ENCODE data around the gene EGFR. TPM values are rescaled to one million over a fixed set of nuclear protein-coding genes. Genes with fewer than 3 reads are reported as not detected.

Gene EGFR
- total RNA-seq, 1 donor from 2014 or later = 144 TPM

DNA sequence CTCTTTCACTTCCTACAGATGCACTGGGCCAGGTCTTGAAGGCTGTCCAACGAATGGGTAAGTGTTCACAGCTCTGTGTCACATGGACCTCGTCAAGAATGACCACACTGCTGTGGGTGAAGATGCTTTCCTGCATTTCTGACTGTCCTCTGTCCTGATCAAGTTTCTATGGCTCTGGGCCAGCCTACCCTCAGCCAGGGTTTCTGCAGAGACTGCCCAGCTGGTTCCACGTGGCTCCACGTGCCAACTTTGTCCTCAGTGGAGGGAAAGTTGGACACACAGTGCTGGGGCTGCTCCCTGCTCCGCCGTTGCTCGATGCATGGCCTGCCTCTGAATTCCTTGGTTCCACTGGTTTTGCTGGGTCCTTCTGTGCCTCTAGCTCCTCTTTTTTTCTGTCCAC lies 152.3 kb downstream of the EGFR start:
- DNase-seq (ENCODE audit: low spot score) = peak; percentile 38

DNA sequence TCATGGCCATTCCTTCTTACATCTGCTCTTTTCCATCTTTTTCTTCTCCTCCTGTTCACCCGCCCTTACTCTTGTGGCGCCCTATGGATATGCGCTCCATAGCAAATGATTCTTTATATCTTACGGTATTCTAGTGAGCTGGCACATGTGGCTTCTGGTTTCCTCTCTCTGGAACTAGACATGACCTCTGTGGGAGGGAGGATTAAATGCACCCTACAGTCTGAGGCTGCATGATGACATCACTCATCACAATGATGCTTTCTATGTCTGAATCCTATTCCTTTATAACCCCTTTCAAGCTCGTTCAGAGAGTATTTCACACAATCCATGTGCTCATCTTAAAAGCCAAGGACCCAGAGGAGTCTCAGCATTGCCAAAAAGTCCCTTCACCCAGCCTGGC lies 153.3 kb downstream of the EGFR start:
- no peak for DNase-seq (ENCODE audit: low spot score)

DNA sequence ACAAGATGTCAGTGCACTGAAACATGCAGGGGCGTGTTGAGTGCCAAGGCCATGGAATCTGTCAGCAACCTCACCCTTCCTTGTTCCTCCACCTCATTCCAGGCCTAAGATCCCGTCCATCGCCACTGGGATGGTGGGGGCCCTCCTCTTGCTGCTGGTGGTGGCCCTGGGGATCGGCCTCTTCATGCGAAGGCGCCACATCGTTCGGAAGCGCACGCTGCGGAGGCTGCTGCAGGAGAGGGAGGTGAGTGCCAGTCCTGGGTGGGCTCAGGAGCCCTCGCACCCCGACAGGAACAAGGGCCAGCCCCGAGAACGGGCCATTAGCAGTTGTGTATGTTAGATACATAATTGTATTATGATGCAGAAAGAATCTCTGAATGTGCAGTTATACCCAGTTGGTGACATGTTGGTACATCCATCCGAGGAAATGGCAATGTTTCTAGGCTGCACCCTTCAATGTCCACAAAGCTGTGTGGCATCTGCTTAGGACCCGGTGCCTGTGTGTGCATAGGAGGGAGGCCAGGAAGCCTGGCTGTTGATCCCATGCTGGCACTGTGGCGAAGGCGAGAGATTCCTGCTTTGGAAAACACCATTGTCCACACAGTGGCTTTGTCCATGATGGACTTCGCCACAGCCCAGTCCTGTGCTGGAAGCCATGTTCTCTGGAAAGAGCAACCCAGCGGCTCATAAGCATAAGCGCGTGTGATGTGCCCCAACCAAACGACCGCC lies 154.2 kb downstream of the EGFR start:
- DNase-seq (ENCODE audit: low spot score) = no peak

DNA sequence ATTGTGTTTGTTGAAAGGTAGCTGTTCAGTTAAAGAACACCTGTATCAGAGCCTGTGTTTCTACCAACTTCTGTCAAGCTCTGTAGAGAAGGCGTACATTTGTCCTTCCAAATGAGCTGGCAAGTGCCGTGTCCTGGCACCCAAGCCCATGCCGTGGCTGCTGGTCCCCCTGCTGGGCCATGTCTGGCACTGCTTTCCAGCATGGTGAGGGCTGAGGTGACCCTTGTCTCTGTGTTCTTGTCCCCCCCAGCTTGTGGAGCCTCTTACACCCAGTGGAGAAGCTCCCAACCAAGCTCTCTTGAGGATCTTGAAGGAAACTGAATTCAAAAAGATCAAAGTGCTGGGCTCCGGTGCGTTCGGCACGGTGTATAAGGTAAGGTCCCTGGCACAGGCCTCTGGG lies 154.9 kb downstream of the EGFR start:
- no peak for DNase-seq (ENCODE audit: low spot score)

DNA sequence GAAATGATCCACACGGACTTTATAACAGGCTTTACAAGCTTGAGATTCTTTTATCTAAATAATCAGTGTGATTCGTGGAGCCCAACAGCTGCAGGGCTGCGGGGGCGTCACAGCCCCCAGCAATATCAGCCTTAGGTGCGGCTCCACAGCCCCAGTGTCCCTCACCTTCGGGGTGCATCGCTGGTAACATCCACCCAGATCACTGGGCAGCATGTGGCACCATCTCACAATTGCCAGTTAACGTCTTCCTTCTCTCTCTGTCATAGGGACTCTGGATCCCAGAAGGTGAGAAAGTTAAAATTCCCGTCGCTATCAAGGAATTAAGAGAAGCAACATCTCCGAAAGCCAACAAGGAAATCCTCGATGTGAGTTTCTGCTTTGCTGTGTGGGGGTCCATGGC lies 155.6 kb downstream of the EGFR start:
- no peak for DNase-seq (ENCODE audit: low spot score)

DNA sequence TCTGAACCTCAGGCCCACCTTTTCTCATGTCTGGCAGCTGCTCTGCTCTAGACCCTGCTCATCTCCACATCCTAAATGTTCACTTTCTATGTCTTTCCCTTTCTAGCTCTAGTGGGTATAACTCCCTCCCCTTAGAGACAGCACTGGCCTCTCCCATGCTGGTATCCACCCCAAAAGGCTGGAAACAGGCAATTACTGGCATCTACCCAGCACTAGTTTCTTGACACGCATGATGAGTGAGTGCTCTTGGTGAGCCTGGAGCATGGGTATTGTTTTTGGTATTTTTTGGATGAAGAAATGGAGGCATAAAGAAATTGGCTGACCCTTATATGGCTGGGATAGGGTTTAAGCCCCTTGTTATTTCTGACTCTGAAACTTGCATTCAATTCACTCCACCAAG lies 156.0 kb downstream of the EGFR start:
- DNase-seq (ENCODE audit: low spot score) = no peak

DNA sequence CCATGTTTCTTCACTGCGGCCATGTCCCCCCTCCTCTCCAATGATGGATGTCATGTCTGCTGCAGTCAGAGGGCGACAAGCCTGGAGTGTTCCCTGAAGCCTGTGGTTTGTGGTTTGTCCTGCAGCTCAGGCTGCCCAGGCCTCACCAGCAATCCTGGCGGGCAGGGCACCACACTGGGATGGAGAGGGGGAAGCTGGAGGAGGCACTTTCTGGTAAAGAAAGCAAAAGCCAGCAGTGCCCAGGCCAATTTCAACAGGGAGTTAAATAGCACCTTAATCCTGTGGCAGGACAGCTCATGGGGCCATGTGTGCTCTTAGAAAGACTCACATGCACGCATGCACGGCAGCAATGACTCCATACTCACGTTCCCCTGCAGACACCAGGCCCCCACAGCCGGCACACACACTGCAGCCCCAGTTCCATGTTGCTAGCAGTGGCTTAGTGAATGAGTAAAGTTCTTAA lies 158.3 kb downstream of the EGFR start:
- DNase-seq (ENCODE audit: low spot score) = no peak

DNA sequence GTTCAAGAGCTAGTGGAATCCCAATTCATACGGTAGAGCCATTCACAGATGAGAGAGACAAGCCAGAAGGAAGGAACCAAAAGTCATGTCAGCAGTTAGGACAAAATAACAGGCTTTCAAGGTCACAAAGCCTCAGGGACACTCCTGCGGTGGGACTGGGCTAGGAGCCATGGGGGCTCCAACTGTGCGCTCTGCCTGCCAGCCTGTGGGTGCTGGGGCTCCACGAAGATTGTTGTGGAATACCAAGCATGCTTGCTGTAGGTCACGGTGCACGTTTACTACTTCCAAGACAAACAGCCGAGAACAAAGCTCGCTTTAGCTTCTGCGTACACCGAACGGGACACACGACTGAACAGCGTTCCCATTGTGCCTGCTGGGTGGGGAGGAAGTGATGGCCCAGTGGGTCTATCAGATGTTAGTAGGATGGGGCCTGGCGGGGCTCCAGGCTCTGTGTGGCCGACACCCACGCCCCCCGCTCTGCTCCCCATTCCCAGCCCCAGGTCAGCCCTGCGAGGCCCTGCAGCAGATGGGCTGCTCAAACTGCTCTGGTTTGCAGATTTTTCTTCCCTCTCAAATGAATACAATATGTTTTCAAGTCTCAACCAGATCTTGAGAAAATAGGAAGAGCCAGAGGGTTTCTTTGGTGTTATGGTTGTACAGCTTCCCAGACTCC lies 158.9 kb downstream of the EGFR start:
- no peak for DNase-seq (ENCODE audit: low spot score)

DNA sequence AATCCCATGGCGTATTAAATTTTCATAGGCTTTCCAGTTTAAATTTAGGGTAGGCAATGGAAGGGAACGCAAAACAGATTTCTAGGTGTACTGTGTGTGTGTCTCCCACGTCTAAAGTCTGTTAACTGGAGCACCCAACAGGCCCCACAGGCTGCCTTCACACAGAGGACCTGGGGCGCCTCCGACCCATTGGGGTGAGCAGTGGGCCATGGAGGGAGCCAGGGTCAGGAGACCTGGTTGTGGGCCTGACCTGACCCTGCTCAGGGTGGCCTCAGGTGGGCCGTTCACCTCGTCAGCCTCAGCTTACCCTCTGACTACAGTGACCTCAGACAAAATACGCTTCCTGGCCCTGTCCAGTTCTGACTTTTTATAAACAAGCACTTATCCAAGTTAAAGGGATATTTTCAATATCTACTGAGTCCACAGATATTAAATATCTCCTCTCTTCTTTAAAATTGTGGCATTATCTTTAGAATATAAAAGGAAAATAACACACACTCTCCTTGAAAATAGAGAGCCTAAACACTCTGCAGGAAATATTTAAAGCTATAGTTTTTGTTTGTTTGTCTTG lies 159.6 kb downstream of the EGFR start:
- no peak for DNase-seq (ENCODE audit: low spot score)

DNA sequence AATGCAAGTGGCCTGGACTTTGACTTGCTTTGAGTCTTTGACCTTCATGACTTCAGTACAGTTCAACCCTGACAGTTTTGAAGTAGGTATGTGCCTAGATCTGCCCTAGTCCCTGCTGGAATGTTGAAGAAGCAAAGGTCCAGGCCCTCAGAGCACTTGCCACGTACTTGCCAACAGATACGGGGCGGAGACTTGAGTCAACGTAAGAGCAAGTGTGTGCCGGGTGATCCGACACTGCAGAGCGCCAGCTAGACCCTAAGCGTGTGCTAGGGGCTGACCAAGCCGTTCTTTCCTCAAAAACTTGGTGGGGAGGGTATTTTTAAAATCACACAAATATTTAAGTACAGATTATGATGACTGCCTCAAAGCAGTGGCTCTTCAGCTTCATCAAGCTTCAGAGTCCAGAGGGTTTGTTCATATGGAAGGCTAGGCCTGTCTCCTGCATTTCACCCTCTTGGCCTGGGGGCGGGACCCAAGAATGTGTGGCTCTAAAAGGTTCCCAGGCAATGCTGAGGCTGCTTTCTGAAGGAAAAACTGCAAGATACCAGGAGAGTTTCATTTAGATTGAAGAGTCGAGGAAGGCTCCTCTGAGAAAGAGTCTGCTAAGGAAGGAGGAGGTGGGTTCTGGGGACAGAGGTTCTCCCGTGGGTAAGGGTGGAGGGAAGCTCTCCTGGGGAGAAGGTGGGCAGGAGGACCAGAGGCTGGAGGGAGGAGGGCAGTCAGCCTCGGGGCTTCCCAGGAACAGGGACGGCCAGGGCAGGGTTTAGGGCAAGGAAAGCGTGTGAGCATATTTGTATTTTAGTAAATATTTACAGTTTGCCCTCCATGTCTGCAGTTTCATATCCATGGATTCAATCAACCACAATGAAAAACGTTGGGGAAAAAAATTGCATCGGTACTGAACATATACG lies 160.3 kb downstream of the EGFR start:
- DNase-seq (ENCODE audit: low spot score) = no peak

DNA sequence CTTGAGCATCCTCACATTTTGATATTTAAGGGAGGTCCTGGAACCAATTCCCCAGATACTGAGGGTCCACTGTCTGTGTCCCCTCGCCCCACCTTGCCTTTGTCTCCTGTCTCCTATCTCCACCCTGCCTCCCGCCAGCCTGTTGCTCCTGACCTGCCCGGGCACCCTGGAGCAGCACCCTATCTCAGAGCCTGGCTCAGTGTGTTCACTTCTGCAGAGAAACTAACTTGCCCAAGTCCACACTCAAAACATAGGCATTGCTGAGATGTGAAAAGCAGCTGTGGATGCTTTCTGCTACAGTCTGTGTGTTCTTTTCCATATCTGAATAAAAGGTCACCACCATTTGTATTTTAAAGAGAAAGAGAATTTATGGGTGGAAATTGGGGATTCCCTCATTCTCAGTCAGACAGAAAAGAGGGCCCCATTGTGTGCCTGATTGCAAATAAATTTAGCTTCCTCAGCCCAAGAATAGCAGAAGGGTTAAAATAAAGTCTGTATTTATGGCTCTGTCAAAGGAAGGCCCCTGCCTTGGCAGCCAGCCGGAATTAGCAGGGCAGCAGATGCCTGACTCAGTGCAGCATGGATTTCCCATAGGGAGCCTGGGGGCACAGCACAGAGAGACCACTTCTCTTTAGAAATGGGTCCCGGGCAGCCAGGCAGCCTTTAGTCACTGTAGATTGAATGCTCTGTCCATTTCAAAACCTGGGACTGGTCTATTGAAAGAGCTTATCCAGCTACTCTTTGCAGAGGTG lies 161.3 kb downstream of the EGFR start:
- DNase-seq (ENCODE audit: low spot score) = no peak

DNA sequence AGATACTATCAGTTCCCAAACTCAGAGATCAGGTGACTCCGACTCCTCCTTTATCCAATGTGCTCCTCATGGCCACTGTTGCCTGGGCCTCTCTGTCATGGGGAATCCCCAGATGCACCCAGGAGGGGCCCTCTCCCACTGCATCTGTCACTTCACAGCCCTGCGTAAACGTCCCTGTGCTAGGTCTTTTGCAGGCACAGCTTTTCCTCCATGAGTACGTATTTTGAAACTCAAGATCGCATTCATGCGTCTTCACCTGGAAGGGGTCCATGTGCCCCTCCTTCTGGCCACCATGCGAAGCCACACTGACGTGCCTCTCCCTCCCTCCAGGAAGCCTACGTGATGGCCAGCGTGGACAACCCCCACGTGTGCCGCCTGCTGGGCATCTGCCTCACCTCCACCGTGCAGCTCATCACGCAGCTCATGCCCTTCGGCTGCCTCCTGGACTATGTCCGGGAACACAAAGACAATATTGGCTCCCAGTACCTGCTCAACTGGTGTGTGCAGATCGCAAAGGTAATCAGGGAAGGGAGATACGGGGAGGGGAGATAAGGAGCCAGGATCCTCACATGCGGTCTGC lies 162.2 kb downstream of the EGFR start:
- no peak for DNase-seq (ENCODE audit: low spot score)

DNA sequence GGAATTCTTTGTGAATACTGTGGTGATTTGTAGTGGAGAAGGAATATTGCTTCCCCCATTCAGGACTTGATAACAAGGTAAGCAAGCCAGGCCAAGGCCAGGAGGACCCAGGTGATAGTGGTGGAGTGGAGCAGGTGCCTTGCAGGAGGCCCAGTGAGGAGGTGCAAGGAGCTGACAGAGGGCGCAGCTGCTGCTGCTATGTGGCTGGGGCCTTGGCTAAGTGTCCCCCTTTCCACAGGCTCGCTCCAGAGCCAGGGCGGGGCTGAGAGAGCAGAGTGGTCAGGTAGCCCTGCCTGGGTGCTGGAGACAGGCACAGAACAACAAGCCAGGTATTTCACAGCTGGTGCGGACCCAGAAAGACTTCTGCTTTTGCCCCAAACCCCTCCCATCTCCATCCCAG lies 162.9 kb downstream of the EGFR start:
- no peak for DNase-seq (ENCODE audit: low spot score)

DNA sequence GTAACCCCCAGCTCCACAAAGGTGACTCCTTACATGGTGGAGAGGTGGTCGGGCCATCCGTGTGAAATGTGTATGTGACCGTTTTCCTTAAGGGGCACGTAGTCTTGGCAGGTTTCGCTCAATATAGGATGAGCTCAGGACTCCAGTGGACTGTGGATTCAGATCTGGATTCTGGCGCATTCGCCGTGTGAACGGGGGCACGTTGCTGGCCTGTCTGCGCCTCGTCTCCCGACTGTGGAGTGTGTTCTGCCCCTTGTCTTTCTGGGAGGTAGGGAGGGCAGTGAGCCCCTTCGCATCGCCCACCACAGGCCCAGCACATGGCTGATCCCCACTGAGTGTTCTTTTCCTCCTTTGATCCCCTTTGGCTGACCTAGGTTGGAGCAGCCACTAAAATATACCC lies 165.1 kb downstream of the EGFR start:
- DNase-seq (ENCODE audit: low spot score) = no peak

DNA sequence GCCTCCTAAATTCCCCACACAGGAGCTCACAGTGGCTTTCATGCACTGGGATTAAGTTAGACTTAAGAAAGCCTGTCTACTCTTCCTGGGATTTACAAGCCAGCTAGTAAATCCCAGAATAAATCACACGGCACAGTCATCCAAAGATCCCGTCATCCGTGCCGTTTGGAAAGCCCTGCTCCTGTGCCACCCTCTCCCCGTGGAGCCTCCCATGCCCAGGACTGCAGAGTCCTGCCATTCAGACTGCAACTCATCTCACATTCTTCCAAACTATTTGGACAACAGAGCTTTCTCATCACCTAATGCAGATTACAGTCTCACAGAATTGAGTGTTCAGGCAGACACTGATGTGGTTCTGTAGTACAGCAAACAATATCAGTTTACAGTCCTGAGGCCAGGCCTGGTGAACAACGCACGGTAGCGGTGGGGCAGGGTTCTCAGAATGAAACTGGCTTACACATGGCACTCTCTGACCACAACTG lies 166.5 kb downstream of the EGFR start:
- no peak for DNase-seq (ENCODE audit: low spot score)

DNA sequence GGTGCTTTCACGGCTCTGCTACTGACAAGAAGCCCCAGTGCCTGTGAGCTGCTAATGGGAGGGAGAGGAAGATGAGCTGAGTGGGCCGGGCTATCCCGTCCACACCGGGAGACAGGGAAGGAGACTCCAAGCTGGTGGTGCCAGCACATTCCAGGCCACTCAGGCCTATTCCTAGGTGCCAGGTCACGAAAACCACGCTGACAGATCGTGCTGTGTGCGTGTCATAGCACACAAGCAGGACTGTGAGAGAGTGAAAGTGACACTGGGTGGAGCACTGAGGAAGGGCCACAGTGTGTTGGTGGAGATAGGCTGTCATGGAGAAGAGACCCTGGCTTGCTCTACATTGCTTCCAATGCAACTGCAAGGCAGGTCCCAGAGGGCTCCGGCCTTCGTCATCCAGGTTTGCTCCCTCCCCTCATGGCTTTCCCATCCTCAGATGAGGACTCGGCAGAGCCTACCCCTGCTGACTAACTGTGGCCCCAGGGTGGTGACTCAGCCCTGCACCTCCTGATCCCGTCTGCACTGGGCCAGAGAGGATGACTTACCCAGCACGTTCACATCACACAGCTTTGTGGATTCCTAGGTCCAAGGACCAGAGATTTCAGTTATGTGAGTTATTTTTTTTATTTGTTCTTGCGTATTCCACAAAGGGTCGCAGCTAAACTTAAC lies 167.3 kb downstream of the EGFR start:
- no peak for DNase-seq (ENCODE audit: low spot score)

DNA sequence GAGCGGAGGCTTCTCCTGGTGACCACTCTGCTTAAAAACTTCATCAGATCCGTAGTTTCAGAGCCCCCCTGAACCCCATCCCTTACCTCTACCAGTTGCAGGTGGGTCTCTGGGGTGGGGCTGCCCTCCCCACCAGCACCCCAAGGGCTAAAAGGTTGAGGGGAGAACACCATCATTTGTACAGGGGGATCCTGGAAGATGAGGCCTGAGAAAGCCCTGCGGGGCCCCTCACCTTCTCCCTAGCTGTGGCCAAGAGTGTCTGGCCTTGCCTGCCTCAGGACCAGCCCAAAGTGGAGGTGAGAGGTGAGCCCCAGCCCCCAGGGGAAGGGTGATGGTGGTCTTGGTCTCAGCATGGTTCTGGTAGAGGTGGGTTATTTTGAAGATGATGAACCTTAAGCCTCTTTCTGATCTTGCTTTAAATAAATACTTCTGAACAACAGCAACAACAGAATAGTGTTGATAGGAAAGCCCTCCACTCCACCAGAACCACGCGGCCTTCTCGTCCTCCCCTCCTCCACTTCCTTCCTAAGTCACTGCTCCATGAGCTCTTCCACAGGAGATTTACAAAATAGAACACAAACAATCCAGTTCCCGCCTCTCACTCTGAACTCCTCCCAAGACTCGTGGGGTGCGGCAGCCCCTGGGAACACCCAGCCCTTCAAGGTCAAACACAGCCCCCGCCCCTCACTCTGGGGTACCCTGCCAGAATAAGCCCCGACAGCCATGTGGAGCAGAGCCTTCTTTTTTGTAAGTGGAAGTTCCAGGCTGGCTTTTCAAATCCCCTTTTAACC lies 169.1 kb downstream of the EGFR start:
- DNase-seq (ENCODE audit: low spot score) = no peak

DNA sequence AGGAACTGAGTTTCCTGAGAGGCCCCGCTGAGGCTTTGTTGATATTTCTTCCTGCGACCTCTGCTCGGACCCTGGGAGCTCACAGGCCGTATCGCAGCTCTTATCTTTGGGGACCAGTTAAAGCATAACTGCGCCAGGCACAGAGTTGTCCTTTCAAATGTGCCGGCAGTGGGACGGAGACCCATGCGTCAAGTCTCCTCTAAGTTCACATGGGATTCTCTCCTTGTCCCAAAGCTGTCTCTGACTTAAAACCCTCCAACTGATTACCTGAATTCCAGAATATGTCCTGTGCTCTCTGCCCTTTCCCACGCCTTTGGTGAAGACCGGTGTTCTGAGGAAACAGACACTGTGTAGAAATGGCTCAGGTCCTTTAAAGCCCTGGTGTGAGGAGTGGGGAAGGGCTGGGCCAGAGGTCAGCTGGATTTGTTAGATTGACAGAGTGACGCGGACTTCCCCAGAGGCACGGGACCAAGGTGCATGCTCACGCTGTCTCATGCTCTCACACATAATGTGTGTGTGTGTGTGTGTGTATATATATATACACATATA lies 169.8 kb downstream of the EGFR start:
- no peak for DNase-seq (ENCODE audit: low spot score)

DNA sequence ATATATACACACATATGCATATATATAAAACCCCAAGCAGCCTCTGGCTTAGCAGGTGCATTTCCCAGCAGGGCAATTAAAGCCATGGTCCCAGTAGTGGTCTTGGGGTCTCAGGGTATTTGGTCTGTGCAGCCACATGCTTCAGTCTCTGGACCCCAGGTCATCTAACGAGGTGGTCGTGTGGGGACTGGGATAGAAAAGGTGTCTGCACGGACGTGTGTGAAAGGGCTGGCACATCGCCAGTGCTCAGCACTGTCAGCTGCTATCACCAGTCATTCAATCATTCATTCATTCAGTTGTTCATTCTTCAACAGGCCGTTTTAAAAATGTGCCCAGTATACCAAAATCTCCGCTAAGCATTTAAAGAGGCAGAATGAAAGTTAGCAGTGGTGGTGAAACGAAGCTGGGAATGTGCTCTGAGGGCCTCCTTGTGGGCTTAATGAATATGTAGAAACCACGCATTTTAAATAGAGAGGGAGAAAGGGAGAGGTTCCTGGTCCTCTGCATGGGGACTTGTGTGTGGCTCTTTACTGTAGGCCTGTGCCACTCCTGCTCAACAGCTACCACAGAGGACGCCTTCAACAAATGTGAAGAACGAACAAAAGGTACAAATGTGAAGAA lies 170.4 kb downstream of the EGFR start:
- DNase-seq (ENCODE audit: low spot score) = no peak

All from ureter (tissue), 1 donor.